GM23338 (cell line): ENCODE results near the gene PDE4C. TPM values are rescaled to one million over a fixed set of nuclear protein-coding genes. Genes with fewer than 3 reads are reported as not detected.

ENCODE experiments used
- ATAC-seq: fragments of 200-7000 bp; cut with Tn5 transposase; 3 replicates; pipeline ENCODE4 v1.9.1; 2020
- DNase-seq: peaks from one replicate; pipeline ENCODE4 v3.0.0-alpha.2; 2015; ENCODE audit warnings: low spot score
- H2AFZ ChIP-seq: fragments of 200-600 bp; sonication (generic); 2 replicates; pipeline ENCODE4 v1.8.0; 2016; ENCODE audit warnings: antibody characterized with exemption, mild to moderate bottlenecking, moderate library complexity
- H3F3A ChIP-seq: fragments of 200-600 bp; sonication (generic); replicated peaks from 2 replicates; pipeline ENCODE4 v1.8.0; 2017; ENCODE audit warnings: antibody characterized with exemption, mixed run types, low read depth
- H3K27ac ChIP-seq: fragments of 200-600 bp; sonication (generic); 2 replicates; pipeline ENCODE4 v1.6.1; 2016; ENCODE audit warnings: low read depth
- H3K27me3 ChIP-seq: fragments of 200-600 bp; sonication (generic); 2 replicates; pipeline ENCODE4 v1.8.0; 2016; ENCODE audit warnings: mild to moderate bottlenecking, mixed run types, moderate library complexity; ENCODE audit not compliant: insufficient read depth
- H3K36me3 ChIP-seq: fragments of 200-600 bp; sonication (generic); 2 replicates; pipeline ENCODE4 v1.8.0; 2016; ENCODE audit warnings: mild to moderate bottlenecking; ENCODE audit not compliant: insufficient read depth
- H3K4me1 ChIP-seq: fragments of 200-600 bp; sonication (generic); 2 replicates; pipeline ENCODE4 v1.8.0; 2016; ENCODE audit warnings: mild to moderate bottlenecking, moderate library complexity; ENCODE audit not compliant: insufficient read depth
- H3K4me2 ChIP-seq: fragments of 200-600 bp; sonication (generic); 2 replicates; pipeline ENCODE4 v1.7.1; 2017; ENCODE audit warnings: mixed run types
- H3K4me3 ChIP-seq: fragments of 200-600 bp; sonication (generic); 2 replicates; pipeline ENCODE4 v1.6.1; 2016; ENCODE audit warnings: mixed run types
- H3K79me2 ChIP-seq: fragments of 200-600 bp; sonication (generic); replicated peaks from 2 replicates; pipeline ENCODE4 v1.8.0; 2017; ENCODE audit warnings: mild to moderate bottlenecking; ENCODE audit not compliant: insufficient read depth
- H3K9me2 ChIP-seq: fragments of 200-600 bp; sonication (generic); 2 replicates; pipeline ENCODE4 v1.8.0; 2017; ENCODE audit not compliant: insufficient read depth
- H4K20me1 ChIP-seq: fragments of 200-600 bp; sonication (generic); replicated peaks from 2 replicates; pipeline ENCODE4 v1.8.0; 2017; ENCODE audit warnings: mild to moderate bottlenecking; ENCODE audit not compliant: insufficient read depth
- H3K27ac Mint-ChIP-seq: 2 replicates; pipeline ENCODE4 v1.8.0; 2020; ENCODE audit warnings: inconsistent platforms, mild to moderate bottlenecking, moderate library complexity, mixed read lengths
- H3K27me3 Mint-ChIP-seq: 3 replicates; pipeline ENCODE4 v1.8.0; 2022; ENCODE audit warnings: low read depth, mild to moderate bottlenecking, moderate library complexity, mixed read lengths, inconsistent platforms; ENCODE audit not compliant: insufficient read depth, poor library complexity
- H3K36me3 Mint-ChIP-seq: 3 replicates; pipeline ENCODE4 v1.8.0; 2021; ENCODE audit warnings: low read depth, mild to moderate bottlenecking, inconsistent platforms, moderate library complexity, mixed read lengths
- H3K4me1 Mint-ChIP-seq: 3 replicates; pipeline ENCODE4 v1.8.0; 2020; ENCODE audit warnings: mild to moderate bottlenecking, inconsistent platforms, mixed read lengths
- H3K4me3 Mint-ChIP-seq: 3 replicates; pipeline ENCODE4 v1.8.0; 2021; ENCODE audit warnings: moderate library complexity, mild to moderate bottlenecking, inconsistent platforms, mixed read lengths
- H3K9me3 Mint-ChIP-seq: 3 replicates; pipeline ENCODE4 v1.8.0; 2020; ENCODE audit warnings: moderate library complexity, mild to moderate bottlenecking, inconsistent platforms, mixed read lengths
- CREB1 ChIP-seq: fragments of 250-450 bp; sonication (Bioruptor Pico); IDR thresholded peaks from 2 replicates; pipeline ENCODE4 v1.5.0; 2020; ENCODE audit warnings: low read depth, mild to moderate bottlenecking, moderate library complexity
- CTCF ChIP-seq, 2 experiments: fragments of 200-600 bp in 1 of 2; sonication (generic) in 1 of 2; conservative IDR thresholded peaks; 2 replicates each; pipeline versions ENCODE4 v1.5.1 to v1.6.1; 2016 to 2017; ENCODE audit warnings: antibody characterized with exemption in 2 of 2, low read depth in 2 of 2, mild to moderate bottlenecking in 2 of 2, moderate library complexity in 1 of 2
- ETS1 ChIP-seq: IDR thresholded peaks from 2 replicates; pipeline ENCODE4 v1.6.1; 2016; ENCODE audit warnings: antibody characterized with exemption
- EZH2phosphoT487 ChIP-seq: fragments of 200-600 bp; sonication (generic); IDR thresholded peaks from one replicate; pipeline ENCODE4 v1.8.1; 2018; ENCODE audit warnings: antibody characterized with exemption; ENCODE audit not compliant: unreplicated experiment
- JUNB ChIP-seq: IDR thresholded peaks from one replicate; pipeline ENCODE4 v1.6.1; 2016; ENCODE audit warnings: antibody characterized with exemption; ENCODE audit not compliant: unreplicated experiment
- NANOG ChIP-seq: IDR thresholded peaks from 2 replicates; pipeline ENCODE4 v1.6.1; 2016; ENCODE audit warnings: antibody characterized with exemption, borderline replicate concordance
- POLR2AphosphoS5 ChIP-seq: IDR thresholded peaks from 2 replicates; pipeline ENCODE4 v1.6.1; 2016; ENCODE audit warnings: antibody characterized with exemption, low read depth
- STAT1 ChIP-seq: IDR thresholded peaks from one replicate; pipeline ENCODE4 v1.6.1; 2016; ENCODE audit warnings: antibody characterized with exemption; ENCODE audit not compliant: unreplicated experiment
- ZNF114 ChIP-seq: fragments of 250-450 bp; sonication (Bioruptor Pico); IDR thresholded peaks from 2 replicates; pipeline ENCODE4 v1.5.0; 2020; ENCODE audit warnings: mild to moderate bottlenecking, moderate library complexity
- ZNF462 ChIP-seq: fragments of 250-450 bp; sonication (Bioruptor Pico); IDR thresholded peaks from 2 replicates; pipeline ENCODE4 v1.5.0; 2020; ENCODE audit warnings: mild to moderate bottlenecking, moderate library complexity
- polyA plus RNA-seq: library from polyadenylated mRNA; unstranded; fragments of >200 nt; fragmentation: Nextera tagmentation; extraction: Ambion mirVana; gene quantifications from 2 replicates; pipeline ENCODE4 v1.2.1, GENCODE V29; 2016
- total RNA-seq: library from RNA; depleted of rRNA; stranded (reverse); fragments of >200 nt; shearing (Covaris generic); gene quantifications from 2 replicates; pipeline ENCODE4 v1.2.3, GENCODE V29; 2014

Gene PDE4C
- total and polyA plus RNA-seq, 2 experiments from 2014 or later, result 1.6 to 3.6 TPM

GRCh38 chr19:18264137-18264854, 38.1 kb upstream of the PDE4C start (continued):
- no peak for TF ChIP-seq ZNF462 (CRISPR knock-in tag)

GRCh38 chr19:18263324-18264136, 37.3 kb upstream of the PDE4C start:
- no peak for DNase-seq
- Histone ChIP-seq H3F3A (no peaks in the 10 kb centered on the region), H3K27me3 (no peaks in the 10 kb centered on the region), H3K36me3 (no peaks in the 10 kb centered on the region), H3K4me2 (no peak overlapping the region), H3K9me2 (peaks cover 6% of the 10 kb centered on the region; the same call in 1 of the 2 replicates), H3K27ac (no peak overlapping the region), H3K4me3 (no peak overlapping the region), H2AFZ (no peak overlapping the region), H3K4me1 (no peaks in the 10 kb centered on the region), H3K79me2 (no peaks in the 10 kb centered on the region), H4K20me1 (no peaks in the 10 kb centered on the region)
- H3K36me3 Mint-ChIP-seq, result peaks cover 5% of the 10 kb centered on the region; the same call in 1 of the 3 replicates
- H3K4me1 Mint-ChIP-seq, result no peaks in the 10 kb centered on the region
- H3K4me3 Mint-ChIP-seq, result no peak overlapping the region
- H3K27me3 Mint-ChIP-seq, result peaks cover 20% of the 10 kb centered on the region
- ATAC-seq, result no peak
- peaks cover 9% of the 10 kb centered on the region; the same call in 1 of the 3 replicates for H3K9me3 Mint-ChIP-seq
- H3K27ac Mint-ChIP-seq, result no peak overlapping the region
- TF ChIP-seq CREB1 (CRISPR knock-in tag) (no peak), STAT1 (no peak), ETS1 (no peak), POLR2AphosphoS5 (no peak), CTCF (conservative IDR thresholded peaks at IDR 0.05; ENCODE audit: low read depth in 2 of 2) (no peak), ZNF114 (CRISPR knock-in tag) (no peak), EZH2phosphoT487 (no peak), JUNB (no peak), NANOG (no peak)
